ENCODE measurements around the gene FBLN2. TPM values are rescaled to one million over a fixed set of nuclear protein-coding genes. Genes with fewer than 3 reads are reported as not detected.

Gene FBLN2
- total and polyA plus RNA-seq, 2 donors, result 132 to 246 TPM

DNA sequence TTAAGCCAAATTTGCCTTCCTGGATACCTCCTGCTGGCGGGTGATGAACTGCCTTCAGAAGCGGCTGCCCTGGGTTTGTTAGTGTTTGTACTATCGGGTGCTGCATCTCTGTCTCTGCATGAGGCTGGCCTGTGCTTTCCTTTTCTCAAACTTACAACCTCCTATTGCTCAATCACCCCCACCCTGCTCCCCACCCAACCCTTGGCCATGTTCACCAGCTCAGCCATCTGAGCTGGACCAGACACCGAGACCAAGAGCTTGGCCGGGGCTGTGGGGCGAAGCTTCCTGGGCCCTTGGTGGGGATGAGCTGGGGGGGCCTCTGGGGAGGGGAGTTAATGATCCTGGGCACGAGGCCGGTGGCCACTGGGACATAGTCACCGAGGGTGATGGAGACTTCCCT is 16.8 kb upstream of the FBLN2 start:
- Histone ChIP-seq H3K36me3 (ENCODE audit: insufficient read depth) (no peaks in the 10 kb centered on the region), H3K4me3 (ENCODE audit: low read depth, low read length) (no peak overlapping the region), H3K4me1 (ENCODE audit: insufficient read depth) (no peaks in the 10 kb centered on the region), H3K27ac (ENCODE audit: low read depth) (no peak overlapping the region)
- 62% methylated on average over 9 of the region's 9 CpGs for WGBS
- no peak for DNase-seq (ENCODE audit: extremely low spot score)

DNA sequence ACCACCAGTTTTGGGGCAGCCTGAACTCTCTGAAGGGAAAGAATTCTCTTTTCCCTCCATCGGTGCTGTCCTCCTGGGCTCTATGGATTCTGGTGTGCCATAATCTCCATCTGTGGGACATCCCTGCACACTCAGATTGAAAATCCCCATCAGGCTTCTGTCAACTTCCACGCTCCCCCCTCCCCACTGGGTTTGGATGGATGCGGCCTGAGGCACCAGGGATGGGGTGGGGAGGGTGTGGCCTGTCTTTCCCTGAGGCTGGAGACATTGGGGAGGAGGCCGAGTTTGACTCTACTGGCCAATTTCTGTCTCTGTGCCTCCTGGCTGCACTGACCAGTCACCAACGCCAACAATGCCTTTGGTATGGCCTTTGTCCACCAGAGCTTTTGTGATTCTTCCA is 16.3 kb upstream of the FBLN2 start:
- 68% methylated on average over 5 of the region's 5 CpGs for WGBS
- Histone ChIP-seq H3K36me3 (ENCODE audit: insufficient read depth) (no peaks in the 10 kb centered on the region), H3K27ac (ENCODE audit: low read depth) (no peak overlapping the region), H3K4me3 (ENCODE audit: low read depth, low read length) (no peak overlapping the region), H3K4me1 (ENCODE audit: insufficient read depth) (no peaks in the 10 kb centered on the region)
- DNase-seq (ENCODE audit: extremely low spot score), result no peak

DNA sequence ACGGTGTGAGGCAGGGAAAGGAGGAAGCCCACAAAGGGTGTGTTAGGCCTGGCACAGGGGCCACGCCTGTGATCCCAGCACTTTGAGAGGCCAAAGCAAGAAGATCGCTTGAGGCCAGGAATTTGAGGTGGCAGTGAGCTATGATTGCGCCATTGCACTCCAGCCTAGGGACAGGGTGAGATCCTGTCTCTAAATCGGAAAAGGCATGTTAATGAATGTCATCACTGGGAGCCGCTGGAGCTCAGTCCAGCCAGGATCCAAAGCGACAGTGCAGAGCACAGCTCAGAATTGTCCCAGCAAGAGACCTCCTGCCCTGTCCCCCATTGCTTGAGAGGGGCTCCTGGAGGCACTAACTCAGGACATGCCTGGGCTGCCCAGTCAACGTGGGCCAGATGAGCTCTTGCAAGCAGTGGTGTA is 15.0 kb upstream of the FBLN2 start:
- no peaks in the 10 kb centered on the region for H3K4me1 ChIP-seq (ENCODE audit: insufficient read depth)
- DNase-seq (ENCODE audit: extremely low spot score), result no peak
- WGBS, result 87% methylated on average over 8 of the region's 8 CpGs
- no peak overlapping the region for H3K27ac ChIP-seq (ENCODE audit: low read depth)
- no peak overlapping the region for H3K4me3 ChIP-seq (ENCODE audit: low read depth, low read length)
- H3K36me3 ChIP-seq (ENCODE audit: insufficient read depth), result no peaks in the 10 kb centered on the region

DNA sequence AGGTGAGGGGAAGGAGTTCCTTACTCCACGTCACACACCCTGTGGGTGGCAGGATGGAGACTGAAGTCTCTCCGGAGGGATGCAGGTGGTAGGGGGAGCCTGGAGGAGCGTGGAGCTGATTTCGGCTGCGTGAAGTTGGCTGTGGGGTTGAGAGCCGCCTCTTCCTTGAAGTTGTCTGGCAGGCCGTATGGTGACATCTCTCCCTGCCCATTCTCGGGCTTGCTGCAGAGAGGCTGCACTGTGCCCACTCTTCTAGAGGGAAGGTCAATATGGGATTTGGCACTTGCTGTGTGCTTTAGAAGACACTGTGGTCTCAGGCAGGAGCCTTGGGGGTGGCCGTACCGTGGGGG is 13.4 kb upstream of the FBLN2 start:
- no peaks in the 10 kb centered on the region for H3K4me1 ChIP-seq (ENCODE audit: insufficient read depth)
- H3K4me3 ChIP-seq (ENCODE audit: low read depth, low read length), result no peak overlapping the region
- 91% methylated on average over 10 of the region's 10 CpGs for WGBS
- no peak for DNase-seq (ENCODE audit: extremely low spot score)
- H3K27ac ChIP-seq (ENCODE audit: low read depth), result no peak overlapping the region
- H3K36me3 ChIP-seq (ENCODE audit: insufficient read depth), result no peaks in the 10 kb centered on the region

DNA sequence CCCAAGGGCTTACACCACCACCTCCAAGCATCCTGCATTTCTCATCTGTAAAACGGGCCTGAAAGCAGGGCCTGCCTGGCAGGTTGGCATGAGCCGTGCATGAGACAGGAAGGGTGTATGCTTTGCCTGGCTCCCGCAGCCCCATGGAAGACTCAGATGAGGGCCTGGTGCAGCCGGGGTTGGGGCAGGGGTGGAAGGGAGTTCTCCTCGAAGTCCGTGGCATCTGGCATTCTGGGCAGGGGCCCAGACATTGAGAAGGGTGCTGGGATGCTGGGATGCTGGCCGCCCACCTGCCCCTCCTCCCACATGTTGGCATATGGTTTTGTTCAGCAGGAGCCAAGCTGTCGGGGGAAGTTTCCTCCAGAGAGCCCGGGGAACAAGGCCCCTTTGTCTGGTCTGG is 13.0 kb upstream of the FBLN2 start:
- Histone ChIP-seq H3K27ac (ENCODE audit: low read depth) (no peak overlapping the region), H3K4me1 (ENCODE audit: insufficient read depth) (no peaks in the 10 kb centered on the region)
- WGBS, result 73% methylated on average over 9 of the region's 9 CpGs

DNA sequence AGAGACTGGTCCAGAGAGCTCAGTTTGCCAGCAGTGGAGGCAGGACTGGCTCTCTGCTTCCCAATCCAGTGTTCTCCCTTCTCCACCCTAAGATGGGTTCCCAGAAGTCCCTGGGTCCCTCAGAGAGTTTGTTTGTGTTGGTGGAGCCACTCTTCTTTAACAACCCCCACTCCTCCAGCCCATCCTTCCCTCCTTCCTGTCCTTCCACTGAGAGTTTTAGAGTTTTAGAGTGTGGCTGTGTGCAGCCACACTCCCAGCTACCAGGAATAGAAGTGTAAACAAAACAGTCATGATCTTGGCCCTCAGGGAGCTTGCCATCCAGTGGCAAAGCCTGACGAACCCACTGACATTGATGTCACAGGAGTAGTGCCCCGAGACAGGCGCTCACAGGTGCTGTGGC is 12.5 kb upstream of the FBLN2 start:
- Histone ChIP-seq H3K36me3 (ENCODE audit: insufficient read depth) (no peaks in the 10 kb centered on the region), H3K27ac (ENCODE audit: low read depth) (no peak overlapping the region), H3K4me3 (ENCODE audit: low read depth, low read length) (no peak overlapping the region), H3K4me1 (ENCODE audit: insufficient read depth) (no peaks in the 10 kb centered on the region)
- 88% methylated on average over 3 of the region's 3 CpGs for WGBS
- no peak for DNase-seq (ENCODE audit: extremely low spot score)

More for the DNA sequence above, 13.0 kb upstream of the FBLN2 start:
- H3K4me3 ChIP-seq (ENCODE audit: low read depth, low read length), result no peak overlapping the region
- H3K36me3 ChIP-seq (ENCODE audit: insufficient read depth), result no peaks in the 10 kb centered on the region
- DNase-seq (ENCODE audit: extremely low spot score), result no peak

DNA sequence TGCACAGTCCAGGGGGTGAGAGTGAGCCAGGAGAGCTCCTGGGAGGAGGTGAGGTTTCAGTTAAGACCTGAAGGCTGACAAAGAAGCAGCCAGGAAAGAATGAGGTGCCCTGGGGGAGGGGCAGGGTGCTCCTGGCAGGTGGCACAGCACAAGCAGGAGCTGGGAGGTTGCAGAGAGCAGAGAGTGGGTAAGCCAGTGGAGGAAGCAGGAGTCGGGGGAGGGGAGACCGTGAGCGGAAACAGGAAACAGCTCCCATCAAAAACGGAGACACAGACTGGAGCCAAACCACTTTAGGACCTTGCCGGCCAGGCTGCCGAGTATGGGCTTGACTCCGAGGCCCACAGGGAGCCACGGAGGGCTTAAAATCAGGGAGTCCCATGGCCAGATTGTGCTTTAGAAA is 12.1 kb upstream of the FBLN2 start:
- WGBS, result 33% methylated on average over 8 of the region's 8 CpGs
- no peak for DNase-seq (ENCODE audit: extremely low spot score)
- Histone ChIP-seq H3K4me3 (ENCODE audit: low read depth, low read length) (no peak overlapping the region), H3K4me1 (ENCODE audit: insufficient read depth) (no peaks in the 10 kb centered on the region), H3K27ac (ENCODE audit: low read depth) (no peak overlapping the region), H3K36me3 (ENCODE audit: insufficient read depth) (no peaks in the 10 kb centered on the region)

DNA sequence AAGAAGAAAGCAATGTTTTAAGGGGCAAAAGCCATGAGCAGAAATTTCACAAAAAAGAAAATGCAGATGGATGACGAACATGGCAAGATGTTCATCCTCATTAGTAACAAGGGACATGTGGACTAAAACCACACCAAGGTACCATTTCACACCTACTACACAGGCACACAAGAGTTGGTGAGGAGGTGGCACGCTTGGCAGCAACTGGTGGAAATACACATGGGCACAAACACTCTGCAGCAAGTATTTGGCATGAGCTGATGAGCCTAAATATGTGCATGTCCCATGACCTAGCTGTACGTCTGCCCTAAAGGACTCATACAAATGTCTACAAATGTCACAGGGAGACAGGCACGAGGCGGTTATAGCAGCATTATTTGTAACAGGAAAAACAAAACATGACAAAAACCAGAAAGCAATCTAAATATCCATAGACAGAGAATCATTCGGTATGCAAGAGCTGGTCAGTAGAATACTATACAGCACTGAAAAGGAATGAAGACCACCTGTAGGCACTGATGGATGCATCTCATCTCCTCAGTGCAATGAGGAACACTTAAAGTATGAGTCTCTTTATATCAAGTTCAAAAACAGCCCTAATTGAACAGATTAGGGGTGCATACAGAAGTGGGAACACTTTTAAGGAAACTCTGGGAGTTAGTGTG is 11.5 kb upstream of the FBLN2 start:
- no peak overlapping the region for H3K27ac ChIP-seq (ENCODE audit: low read depth)
- WGBS, result 94% methylated on average over 6 of the region's 6 CpGs
- no peak overlapping the region for H3K4me3 ChIP-seq (ENCODE audit: low read depth, low read length)
- DNase-seq (ENCODE audit: extremely low spot score), result no peak
- no peaks in the 10 kb centered on the region for H3K36me3 ChIP-seq (ENCODE audit: insufficient read depth)
- no peaks in the 10 kb centered on the region for H3K4me1 ChIP-seq (ENCODE audit: insufficient read depth)

DNA sequence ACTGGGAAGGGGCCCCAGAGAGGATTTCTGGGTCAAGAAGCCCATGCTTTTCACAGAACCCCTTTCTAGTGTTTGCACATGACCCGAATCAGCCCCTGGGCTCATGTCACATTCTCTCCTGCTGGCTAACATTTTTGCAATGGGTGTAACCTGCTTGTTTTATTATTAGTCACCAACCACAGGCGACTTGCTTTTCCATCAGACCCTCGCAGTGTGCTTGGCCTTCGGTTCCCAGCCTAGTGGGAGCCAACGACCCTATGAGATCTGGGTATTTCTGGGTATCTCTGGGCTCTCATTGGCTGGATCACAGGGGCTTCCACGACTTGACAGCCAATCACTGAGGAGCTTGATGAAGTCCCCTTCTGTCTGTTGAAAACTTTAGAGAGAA is 11.0 kb upstream of the FBLN2 start:
- no peak overlapping the region for H3K27ac ChIP-seq (ENCODE audit: low read depth)
- H3K36me3 ChIP-seq (ENCODE audit: insufficient read depth), result no peaks in the 10 kb centered on the region
- no peak overlapping the region for H3K4me3 ChIP-seq (ENCODE audit: low read depth, low read length)
- 54% methylated on average over 6 of the region's 6 CpGs for WGBS
- no peaks in the 10 kb centered on the region for H3K4me1 ChIP-seq (ENCODE audit: insufficient read depth)
- DNase-seq (ENCODE audit: extremely low spot score), result no peak

DNA sequence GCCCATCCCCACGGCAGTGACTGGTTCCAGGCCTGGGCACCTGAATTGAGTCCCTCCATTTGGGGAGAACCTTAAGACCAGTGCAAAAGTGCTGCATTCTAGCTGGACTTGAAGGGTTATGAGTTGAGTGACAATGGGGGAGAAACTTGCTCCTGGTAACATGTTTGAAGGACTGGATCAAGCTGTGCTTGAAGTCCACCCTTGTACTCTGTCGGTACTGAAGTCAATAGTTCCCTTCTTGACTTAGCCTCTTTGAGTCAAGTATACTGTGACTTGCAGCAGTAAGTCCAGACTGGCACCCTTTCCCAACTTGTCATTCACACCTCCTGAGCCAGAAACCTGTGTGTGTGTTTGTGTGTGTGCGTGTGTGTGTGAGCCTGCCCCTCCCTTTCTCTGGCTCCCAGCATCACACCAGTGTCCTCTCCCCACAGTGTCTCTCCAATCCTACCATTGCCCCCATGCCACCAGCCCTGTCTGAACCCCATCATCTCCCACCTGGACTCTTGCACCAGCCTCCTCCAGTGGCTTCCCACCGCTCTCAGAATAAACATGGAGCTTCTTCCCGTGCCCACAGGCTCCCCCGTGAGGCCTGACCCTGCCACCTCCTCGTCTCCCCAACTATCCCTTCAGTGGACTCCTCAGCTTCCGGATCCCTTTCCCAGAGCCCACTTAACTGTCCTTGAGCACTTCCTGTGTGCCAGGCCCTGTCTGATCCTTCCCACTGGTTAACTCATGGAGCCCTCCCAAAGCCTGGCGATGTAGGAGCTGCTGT is 10.2 kb upstream of the FBLN2 start:
- WGBS, result 84% methylated on average over 9 of the region's 9 CpGs

DNA sequence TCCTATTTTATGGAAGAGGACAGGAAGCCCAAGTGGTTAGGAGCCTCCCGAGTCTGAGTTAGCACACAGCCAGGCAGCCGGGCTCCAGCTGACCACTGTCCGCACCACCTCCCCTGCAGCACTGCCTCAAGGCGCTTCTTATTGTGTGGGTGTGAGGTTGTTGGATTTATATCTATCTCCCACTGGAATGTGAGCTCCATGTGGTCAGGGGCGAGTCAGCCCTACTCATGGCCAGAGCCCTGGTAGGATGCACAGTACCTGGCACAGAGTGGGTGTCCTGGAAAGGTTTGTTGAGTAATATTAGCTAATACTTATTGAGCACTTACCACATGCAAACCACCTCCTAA is 9.7 kb upstream of the FBLN2 start:
- Histone ChIP-seq H3K36me3 (ENCODE audit: insufficient read depth) (no peaks in the 10 kb centered on the region), H3K27ac (ENCODE audit: low read depth) (no peak overlapping the region), H3K4me3 (ENCODE audit: low read depth, low read length) (no peak overlapping the region), H3K4me1 (ENCODE audit: insufficient read depth) (no peaks in the 10 kb centered on the region)
- WGBS, result 75% methylated on average over 5 of the region's 5 CpGs
- DNase-seq (ENCODE audit: extremely low spot score), result no peak

More for the DNA sequence above, 10.2 kb upstream of the FBLN2 start:
- no peak overlapping the region for H3K27ac ChIP-seq (ENCODE audit: low read depth)
- no peak overlapping the region for H3K4me3 ChIP-seq (ENCODE audit: low read depth, low read length)
- H3K36me3 ChIP-seq (ENCODE audit: insufficient read depth), result no peaks in the 10 kb centered on the region
- H3K4me1 ChIP-seq (ENCODE audit: insufficient read depth), result no peaks in the 10 kb centered on the region
- no peak for DNase-seq (ENCODE audit: extremely low spot score)

DNA sequence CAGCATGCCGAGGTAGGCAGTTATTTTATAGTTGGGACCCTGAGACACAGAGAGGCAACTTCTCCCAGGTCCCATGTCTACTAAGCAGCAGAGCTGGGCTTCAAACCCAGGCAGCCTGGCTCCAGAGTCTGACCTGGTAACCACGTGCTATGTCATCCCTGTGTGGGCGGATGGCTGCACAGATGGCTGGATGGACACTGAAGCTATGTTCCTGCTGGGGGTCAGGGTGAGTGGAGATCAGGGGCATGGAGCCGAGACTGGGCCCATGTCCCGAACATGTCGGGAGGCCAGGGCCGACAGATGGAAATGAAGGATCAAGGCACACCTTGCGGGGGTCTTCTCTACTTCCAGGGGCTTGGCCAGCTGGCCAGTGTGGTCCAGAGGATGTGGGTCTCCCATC is 9.3 kb upstream of the FBLN2 start:
- 87% methylated on average over 8 of the region's 8 CpGs for WGBS
- Histone ChIP-seq H3K4me3 (ENCODE audit: low read depth, low read length) (no peak overlapping the region), H3K36me3 (ENCODE audit: insufficient read depth) (no peaks in the 10 kb centered on the region), H3K4me1 (ENCODE audit: insufficient read depth) (no peaks in the 10 kb centered on the region), H3K27ac (ENCODE audit: low read depth) (no peak overlapping the region)
- DNase-seq (ENCODE audit: extremely low spot score), result no peak

DNA sequence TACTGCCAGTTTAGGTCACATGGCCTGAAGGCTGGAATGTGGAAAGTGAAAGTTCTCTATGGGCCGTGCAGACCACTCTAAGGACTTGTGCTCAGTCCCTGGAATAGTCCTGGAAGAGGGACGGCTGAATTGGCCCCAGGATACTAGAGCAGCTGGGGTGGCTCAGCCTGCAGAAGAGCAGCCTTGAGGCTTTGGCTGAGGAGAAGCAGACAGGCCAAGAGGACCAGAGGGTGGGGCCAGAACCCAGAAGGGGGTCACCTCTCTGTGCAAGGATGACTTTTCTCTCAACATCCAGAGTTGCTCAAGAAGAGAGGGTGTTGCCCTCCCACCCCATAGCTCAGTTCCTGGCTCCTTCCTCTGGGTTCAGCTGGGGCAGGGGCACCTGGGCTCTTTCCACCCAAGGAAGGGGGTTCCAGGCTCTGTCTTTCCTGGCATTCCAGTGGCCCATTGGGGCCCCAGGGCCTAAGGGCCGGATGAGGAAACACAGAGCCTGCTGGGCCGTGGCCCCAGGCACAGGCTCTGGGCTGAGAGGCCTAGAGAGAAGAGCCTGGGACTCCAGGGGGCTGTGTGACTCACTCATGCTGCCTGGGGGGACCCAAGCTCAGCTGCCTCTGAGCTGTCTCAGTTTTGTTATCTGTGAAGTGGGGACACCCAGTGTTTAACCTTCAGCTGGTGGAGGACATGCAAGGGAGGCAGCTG is 8.5 kb upstream of the FBLN2 start:
- WGBS, result 60% methylated on average over 4 of the region's 4 CpGs
- no peak for DNase-seq (ENCODE audit: extremely low spot score)
- no peak overlapping the region for H3K27ac ChIP-seq (ENCODE audit: low read depth)
- H3K36me3 ChIP-seq (ENCODE audit: insufficient read depth), result no peaks in the 10 kb centered on the region
- no peak overlapping the region for H3K4me3 ChIP-seq (ENCODE audit: low read depth, low read length)
- no peaks in the 10 kb centered on the region for H3K4me1 ChIP-seq (ENCODE audit: insufficient read depth)

DNA sequence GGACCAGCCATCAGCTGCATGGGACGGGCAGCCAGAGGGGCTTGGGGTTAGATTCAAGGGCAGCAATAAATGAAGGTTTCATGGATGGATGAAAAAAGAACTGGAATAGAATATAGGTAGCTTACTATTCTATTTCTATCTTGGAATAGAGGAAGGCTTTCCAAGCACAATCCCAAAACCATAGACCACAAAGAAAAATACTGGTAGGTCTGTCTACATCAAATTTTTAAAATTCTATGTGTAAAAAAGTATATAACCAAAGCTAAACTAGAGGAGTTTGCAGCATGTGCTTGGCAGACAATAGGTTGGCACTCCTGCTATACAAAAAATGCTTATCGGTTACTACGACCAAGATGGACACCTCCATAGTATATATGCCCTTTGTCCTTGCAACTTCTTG is 7.2 kb upstream of the FBLN2 start:
- H3K4me1 ChIP-seq (ENCODE audit: insufficient read depth), result no peaks in the 10 kb centered on the region
- H3K27ac ChIP-seq (ENCODE audit: low read depth), result no peak overlapping the region
- WGBS, result 63% methylated on average over 3 of the region's 3 CpGs

More for the DNA sequence above, 7.2 kb upstream of the FBLN2 start:
- no peak for DNase-seq (ENCODE audit: extremely low spot score)
- Histone ChIP-seq H3K36me3 (ENCODE audit: insufficient read depth) (no peaks in the 10 kb centered on the region), H3K4me3 (ENCODE audit: low read depth, low read length) (no peak overlapping the region)
